CD4-positive, alpha-beta T cell treated with Interleukin-10 for 1 hour (primary cell): ENCODE measurements around the gene TRIM67.
"Not testable (repeated sequence)": the region's sequence is repeated elsewhere in the genome, so short reads cannot be mapped to it uniquely, and the experiment has no call there.

Experiments
- DNase-seq: peaks from one replicate; pipeline ENCODE4 v3.0.0-alpha.2; 2020

Gene TRIM67

DNA sequence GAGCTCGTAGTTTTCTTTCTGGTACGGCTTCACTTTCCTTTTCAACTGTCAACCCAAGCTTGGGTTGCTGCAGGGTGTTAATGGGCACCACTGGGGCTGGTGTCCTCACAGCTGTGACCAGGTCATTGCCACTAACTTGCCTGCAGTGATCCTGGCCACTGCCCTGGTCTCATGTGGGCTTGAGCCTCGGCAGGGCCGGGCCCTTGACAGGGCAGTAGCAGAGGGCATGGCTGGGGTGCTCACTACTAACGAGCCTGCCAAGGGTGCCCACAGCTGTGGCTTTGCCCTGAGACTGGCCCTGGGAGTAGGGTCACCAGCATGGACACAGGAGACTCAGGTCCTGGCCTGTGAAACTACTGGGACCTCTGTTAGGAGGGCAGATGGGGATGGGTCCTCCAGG lies 47.7 kb downstream of the TRIM67 start:
- no peak for DNase-seq

DNA sequence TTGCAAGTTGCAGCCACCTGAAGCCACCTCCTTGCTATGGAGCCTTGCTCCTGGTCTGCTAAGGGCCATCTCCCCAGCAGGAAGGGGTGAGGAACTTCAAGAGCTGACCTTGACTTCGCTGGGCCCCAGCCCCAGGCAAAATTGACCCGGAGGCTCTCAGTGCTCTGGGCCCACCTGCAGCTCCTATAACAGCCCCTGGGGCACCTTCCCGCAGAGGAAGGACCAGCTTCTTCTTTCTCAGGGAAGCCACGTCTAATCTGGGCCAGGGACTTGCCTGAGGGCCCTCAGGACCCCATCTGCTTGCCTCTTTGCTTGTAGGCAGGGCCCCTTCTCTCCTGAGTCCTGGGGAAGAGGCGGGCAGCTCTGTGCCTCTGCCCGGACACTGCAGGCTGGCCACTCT lies 48.3 kb downstream of the TRIM67 start:
- DNase-seq: no peak

DNA sequence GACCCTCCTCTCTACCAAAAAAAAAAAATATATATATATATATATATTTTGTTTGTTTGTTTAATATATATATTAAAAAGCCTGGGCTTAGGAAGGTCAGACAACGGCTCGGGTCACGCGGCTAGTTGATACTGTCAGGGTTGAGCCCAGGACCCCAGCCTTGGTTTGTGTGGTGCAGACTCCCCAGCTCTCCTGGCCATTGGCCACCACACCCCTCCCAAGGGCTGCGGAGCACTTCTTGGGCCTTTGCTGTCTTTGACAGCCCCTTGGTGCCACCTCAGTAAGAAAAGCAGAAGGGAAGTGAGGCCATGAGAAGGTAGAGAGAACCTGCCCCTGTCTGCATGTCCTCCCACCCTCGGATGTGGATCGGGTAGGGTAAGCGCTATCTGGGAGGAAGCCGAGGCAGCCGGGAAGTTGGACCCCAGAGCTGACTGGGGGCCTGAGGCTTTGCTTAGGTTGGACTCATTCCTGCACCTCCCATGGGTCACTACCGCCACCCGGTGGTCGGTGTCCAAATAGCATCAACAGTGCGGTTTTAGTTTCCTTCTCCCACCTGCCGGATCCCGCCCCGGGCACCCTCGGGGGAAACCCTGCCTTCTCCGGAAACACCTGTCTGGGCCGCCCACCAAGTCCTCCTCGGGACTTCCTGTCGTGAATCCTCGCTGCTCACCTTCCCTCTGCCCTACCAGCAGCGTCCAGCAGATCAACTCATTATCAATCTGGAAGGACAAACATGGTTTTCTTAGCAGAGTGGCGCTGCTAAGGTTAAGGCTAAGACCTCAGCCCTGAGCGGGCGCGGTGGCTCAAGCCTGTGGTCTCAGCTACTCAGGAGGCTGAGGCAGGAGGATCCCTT lies 49.4 kb downstream of the TRIM67 start:
- peak; percentile 90 for DNase-seq

DNA sequence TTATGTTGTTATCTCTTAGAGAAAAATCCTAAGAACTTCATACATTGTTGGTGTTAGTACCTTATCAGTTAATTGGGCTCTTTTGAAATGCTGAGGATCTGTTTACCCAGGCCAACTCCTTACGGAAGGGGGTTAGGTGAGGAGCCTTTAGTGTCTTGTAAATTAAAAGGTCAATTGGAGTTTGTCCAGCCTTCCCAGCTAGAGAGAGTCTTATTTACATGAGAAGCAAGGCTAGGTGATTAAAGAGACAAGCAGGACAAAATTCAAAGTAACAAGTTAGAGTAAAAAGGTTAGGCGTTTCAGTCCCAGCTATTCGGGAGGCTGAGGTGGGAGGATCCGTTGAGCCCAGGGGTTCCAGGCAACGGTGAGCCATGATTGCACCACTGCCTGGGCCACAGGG lies 50.4 kb downstream of the TRIM67 start:
- not testable (repeated sequence) for DNase-seq

DNA sequence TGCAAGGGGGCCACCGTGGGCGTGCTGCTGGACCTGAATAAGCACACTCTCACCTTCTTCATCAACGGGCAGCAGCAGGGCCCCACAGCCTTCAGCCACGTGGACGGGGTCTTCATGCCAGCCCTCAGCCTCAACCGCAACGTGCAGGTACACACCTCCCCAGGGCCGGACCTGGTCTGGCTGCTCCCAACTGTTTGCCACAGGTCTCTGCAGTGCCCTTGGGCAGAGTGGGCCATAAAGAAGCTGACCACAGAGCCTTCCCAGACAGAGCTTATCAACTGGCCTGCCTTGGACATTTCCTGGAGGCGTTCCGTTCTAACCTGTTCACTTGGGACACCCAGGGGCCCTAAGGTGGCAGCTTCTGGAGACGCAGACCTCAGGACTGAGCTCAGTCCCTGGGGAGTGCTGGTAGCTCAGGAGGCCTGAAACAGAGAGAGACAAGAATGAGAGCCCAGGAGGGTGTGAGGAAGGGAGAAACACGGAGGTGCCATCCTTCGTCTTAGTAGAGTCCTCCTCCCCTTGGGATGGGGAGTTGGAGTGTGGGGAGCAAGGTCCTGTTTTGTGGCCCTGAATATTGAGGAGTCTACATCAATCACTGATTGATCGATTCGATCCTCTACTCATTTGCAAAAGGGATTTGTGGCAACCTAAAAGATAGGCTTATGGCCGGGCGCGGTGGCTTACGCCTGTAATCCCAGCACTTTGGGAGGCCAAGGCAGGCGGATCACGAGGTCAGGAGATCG lies 52.1 kb downstream of the TRIM67 start:
- DNase-seq: no peak

DNA sequence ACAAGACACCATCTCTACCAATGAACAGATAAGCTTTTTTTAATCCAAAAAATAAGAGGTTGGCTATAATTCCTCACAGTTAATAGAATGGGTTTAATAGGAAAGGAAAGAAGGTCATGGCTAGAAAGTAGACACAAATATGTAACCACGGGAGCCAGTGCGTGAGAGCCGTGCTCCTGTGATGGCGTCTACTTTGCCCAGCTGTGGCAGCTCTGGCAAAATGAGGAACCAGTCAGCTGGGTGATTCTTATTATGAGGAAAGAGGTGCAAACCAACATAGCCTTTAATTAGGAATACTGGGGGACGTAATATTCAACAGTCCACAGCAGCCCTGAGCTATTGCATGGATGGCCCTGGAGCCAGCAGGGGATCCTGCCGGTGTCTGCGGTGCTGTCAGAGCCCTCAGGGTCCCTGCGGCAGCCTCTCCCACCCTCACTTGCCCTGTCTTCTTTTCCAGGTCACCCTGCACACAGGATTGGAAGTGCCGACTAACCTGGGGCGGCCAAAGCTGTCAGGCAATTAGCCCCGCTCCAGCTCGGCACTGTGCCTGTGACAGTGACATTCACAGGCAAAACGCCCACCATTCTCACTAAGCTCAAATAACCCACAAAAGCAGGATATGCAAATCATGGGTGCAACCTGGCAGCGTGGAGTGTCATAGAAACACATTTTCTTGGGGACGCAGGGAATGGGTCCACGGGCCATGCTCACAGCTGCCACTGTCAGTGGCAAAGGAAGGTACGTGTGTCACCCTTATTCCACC lies 53.2 kb downstream of the TRIM67 start:
- DNase-seq: no peak

DNA sequence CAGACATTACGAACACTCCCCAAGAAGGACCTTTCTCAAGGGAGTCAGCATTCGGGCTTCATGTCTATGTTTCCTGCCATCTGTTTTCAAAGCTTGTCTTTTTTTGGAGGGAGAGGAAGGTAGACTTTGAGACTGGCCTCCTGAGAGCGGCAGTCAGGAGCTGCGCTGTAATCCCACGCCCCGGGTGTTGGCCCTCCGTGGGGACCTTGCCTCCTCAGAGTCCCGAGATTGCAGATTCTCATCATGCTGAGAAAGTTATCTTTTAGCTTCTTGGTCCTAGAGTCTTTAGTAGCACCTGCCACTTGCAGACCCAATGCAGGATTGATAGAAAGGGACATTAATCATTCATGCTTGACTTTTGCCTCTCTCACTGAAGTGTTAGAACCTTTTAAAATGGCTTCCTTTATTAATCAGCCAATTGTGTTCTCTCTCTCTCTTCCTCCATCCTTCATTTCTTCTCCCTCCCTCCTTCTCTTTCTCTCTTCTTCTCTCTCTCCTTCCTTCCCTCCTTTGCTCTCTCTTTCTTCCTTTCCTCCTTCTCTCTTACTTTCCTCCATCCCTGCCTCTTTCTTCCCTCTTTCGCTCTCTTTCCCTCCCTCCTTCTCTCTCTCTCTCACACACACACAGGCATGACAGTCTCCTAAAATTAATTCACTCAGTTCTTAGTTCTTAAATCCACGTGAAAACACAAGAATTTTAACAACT lies 54.0 kb downstream of the TRIM67 start:
- DNase-seq: no peak

DNA sequence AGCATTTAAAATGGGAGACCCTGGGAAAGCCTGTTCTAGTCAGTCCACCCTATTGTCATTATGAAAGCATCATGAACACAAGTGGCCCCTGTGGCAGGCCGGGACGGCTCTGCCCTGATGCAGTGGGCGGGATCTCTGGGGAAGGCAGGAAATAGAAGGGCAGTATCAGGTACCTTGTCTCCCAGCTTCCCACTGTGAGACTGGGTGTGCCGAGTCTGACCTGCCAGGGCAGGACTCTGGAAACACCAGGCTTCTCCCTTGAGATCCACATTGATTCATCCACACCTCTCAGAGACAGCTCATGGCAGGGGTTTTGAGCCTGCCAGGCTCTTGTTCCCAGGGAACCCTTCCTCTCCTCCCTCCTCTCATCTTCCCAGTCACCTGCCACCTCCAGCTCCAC lies 54.6 kb downstream of the TRIM67 start:
- DNase-seq: no peak

DNA sequence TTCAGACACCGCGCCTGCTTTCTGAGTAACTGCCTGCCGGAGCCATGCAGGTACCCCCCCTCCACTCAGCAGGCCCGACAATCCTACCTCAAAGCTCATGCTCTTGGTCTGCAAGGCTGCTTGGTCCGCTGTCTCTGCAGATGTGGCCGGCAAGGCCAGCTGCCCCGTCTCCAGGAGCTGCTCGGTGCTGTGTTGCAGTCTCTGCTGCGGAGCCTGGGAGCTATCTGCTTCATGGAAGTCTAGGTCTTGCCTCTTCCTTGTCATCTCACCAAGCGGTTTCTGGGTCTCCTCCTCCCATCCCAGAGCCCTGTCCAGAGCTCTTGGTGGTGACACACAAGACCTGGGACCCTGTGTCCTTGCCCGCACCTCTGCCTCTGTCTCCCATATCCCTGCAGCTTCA lies 55.2 kb downstream of the TRIM67 start:
- DNase-seq: no peak

DNA sequence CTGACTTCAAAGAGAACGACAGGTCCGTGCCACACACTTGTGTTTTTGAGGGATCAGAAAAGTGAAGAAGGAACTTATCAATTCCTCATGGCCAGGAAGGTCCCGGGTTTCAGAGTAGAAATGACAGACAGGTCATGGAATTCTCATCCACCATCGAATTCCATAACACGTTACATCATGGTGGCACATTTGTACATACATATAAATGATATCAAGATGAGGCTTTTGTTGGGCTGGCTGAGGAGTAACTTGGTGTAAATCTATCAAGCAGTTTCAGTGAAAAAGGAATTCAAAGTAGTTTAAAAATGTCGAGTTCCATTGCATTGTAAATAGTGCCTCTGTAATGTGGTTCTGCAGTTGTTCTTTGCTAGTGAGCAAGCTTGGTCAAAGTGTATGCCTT lies 56.2 kb downstream of the TRIM67 start:
- no peak for DNase-seq

DNA sequence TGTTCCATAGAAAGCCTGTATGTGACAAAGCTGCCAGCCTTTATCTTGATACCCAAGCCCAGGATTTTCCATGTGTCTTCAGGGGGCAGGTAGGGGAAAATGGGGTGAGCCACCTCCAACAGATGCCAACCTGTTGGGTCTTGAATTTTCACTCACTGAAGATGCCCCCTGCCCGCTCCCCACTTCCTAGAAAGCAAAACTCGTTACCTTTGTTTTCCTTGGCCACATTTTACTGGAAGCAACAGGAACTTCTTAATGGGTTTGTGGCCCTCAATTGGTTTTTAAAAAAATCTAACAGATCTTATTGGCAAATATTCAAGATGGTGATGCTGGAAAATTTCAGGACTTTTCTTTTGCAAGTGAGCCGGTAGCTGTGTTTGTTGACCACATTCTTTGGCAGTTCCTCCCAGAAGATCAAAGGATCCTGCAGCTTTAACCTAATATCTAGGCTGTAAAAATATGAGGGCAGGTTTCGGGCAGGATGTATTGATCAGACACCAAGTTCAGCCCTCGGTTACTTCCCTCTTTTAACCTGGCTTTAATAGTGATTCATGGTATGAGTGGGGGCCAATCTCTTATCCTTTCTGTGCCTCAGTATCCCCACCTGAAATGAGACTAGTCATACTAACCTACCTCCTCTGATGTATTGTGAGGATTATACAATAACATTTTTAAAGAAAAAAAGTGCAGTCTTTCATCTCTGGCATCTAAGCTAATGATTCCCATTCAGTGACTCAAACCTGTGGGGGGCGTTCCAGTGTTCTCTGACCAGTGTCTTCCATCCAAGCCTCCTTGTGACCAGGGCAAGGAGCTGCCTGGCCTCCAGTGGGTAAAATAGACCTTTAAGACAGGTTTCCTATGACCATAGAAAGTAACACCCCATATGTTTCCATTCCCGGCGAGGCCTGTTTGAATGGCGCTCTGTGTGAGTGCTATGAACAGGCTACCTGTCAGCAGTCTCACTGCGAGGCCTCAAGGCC lies 57.9 kb downstream of the TRIM67 start:
- DNase-seq: no peak

DNA sequence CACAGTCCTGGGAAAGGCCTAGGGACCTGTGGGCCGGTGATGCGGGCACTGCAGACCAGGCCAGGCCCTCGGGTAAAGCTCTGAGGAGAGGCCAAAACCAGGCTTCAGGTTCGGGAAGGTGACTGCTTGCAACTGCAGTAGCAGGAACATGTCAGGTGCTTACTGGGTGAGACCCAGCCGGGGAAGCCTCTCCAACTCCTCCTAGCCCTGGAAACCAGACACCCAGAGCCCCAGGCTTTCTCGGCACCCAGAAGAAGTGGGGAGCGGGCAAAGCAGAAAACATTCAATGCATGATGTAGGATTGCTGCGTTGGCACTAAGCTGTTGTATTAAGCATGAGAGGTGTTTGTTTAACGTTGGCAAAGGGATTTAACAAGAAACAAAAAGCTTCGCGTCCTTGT lies 58.9 kb downstream of the TRIM67 start:
- no peak for DNase-seq

DNA sequence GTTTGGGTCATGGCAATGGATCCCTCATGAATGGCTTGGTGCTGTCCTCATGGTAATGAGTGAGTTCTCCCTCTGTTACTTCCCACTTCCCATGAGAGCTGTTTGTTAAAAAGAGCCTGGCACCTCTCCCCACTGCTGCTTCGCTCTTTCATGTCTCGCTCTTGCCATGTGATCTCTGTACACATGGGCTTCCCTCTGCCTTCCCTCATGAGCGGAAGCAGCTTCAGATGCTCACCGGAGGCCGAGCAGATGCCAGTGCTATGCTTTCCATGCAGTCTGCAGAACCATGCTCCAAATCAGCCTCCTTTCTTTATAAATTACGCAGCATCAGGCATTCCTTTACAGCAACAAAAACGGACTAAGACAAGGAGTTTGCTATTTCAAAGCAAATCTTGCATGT lies 64.3 kb downstream of the TRIM67 start:
- DNase-seq: no peak

DNA sequence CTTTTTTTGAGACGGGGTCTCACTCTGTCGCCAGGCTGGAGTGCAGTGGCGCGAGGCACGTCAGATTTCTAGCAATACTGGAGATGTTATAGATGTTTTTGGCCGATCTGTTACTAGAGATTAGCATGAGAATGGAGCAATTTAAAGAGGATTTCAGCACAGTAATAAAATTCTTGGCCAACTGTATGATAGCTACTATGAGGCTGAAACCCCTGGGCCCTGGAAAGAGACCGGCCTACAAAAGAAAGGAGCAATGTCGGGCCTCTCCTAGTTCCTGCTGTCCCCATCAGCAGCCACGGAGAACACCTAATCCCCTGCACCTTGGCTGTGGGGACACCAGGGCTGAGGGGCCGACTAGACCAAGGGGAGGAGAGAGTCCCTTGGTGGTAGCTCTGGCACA lies 69.7 kb downstream of the TRIM67 start:
- DNase-seq: no peak

DNA sequence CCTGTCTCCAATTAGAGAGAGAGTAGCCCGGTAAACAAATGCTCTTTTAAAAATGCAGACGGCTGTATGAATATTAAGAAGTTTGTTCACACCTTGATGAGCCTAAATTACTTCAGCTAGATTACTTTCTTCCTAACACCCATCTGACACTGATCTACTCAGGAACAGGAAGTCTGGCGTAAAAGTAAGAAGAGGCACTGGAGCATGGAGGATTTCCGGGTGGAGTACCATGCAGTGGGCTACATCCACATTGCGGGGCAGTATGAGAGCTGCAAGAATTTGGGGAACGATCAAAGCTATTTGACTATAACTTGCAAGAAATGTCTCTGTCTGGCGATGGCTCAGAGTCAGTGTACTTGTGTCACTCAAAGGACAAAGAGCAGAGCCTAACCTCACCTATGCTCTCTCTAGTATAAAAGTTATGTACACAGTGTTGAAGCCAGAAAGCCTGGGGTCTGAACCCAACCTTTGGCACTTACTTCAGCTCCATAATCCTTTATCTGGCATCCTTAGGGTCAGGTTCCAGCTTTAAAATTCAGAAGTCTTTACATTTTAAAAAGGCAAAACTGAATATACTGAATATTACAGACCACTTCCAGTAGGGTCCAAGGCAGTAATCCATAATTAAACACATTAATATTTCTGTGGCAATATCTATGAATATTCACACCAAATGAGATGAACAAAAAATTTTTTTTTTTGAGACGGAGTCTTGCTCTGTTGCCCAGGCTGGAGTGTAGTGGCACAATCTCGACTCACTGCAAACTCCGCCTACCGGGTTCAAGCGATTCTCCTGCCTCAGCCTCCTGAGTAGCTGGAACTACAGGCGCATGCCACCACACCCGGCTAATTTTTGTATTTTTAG lies 71.2 kb downstream of the TRIM67 start:
- DNase-seq: no peak

DNA sequence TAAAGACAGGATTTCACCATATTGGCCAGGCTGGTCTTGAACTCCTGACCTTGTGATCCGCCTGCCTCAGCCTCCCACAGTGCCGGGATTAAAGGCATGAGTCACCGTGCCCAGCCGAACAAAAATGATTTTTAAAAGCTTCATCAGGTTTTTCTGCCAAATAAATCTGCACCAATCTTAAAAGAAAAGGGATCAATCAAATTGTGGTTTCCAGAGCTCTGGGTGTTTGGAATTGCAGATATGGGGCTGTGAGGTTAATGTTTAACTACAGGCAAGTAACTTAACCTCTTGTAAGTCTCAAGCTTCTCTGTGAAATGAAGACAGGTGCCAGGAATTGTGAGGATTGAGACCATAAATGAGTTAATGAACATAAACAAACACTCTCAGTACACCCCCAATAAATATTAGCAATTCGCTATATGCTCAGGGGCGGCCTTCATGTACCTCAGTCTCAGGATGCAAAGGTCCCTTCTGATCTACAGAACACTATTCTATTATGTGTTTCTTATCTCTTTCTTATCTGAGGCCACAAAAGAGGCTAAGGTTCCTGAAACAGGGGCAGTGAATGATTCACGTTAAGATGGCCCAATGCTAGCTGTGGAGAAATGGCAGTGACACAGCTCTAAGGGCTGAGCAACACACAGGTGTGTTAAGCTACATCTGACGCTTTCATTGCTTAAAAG lies 72.0 kb downstream of the TRIM67 start:
- DNase-seq: no peak

DNA sequence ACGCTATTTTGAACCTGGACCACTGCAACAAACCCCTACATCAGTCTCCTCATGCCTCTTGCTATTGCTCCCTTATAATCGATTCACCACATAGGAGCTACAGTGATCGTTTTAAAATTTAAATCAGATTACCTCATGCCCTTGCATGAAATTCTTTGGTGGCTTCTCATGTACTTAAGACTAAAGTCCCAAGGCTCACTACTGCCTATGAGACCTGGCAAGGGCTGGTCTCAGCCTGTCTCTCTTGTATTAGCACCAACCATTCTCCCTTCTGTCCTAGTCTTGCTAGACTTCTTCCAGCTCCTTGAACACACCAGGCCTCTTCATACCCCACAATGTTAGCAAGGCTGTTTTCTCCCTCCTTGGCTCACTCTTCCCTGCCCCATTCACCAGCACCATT lies 72.6 kb downstream of the TRIM67 start:
- DNase-seq: no peak

DNA sequence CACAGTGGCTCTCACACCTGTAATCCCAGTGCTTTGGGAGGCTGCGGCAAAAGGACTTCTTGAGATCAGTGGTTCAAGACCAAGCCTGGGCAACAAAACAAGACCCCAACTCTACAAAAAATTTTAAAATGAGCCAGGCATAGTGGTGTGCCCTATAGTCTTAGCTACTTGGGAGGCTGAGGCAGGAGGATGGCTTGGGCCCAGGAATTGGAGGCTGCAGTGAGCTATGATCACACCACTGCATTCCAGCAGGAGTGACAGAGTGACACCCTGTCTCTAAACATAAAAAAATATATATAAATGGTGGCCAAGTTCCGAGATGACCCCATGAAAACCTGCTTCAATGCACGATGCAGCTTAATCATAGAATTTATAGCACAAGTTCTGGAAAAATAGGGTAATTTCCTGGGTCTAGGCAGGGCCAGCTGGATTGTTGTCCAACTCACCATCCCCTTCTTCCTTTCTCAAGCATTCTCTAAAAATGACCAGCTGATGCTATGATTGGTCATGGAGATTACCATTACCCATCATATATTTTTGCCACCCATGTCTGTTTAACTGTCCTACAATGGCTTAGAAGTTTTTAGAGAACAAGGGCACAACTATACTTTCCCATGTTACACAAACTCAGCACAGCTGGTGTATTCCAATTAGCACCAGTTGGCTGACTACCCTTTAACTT lies 73.8 kb downstream of the TRIM67 start:
- DNase-seq: no peak

DNA sequence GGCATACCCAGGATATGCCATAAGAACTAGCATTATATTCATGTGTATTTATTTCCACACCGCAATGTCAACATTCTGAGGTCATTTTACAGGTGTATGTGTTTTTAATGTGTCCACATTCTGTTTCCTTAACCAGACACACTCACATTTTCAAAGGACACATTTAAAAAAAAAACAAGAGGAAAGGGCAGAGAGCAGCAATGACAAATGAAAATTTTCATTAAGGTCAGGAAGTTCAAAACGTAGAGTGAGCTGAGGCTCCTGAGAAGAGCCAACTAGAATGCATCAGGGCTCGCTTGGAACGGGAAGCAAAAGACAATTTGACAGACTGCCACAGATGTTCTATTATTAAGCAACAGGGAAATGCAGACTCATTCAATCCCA lies 74.3 kb downstream of the TRIM67 start:
- no peak for DNase-seq

DNA sequence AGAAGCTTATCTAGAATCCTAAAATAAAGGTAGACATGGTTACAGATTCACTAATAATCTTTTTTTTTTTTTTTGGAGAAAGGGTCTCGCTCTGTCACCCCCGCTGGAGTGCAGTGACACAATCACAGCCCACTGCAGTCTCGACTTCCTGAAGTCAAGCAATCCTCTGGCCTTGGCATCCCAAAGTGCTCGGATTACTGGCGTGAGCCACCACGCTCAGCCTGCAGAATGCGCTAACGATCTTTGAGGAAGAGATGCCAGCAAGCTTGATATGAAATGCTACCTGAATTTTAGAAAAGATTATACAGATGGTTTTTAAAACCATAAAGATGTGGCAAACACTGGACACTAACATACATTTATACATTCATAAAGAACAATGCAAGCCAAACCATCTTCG lies 75.1 kb downstream of the TRIM67 start:
- no peak for DNase-seq
